LoVo (cell line): ENCODE data around the gene NRARP.
A peak's percentile ranks its signal among the peaks of the same experiment; 100 is the strongest.

Source experiments
- DNase-seq: peaks from one replicate; pipeline ENCODE4 v3.0.0-alpha.2; 2016; ENCODE audit warnings: low spot score

The NRARP gene

DNA sequence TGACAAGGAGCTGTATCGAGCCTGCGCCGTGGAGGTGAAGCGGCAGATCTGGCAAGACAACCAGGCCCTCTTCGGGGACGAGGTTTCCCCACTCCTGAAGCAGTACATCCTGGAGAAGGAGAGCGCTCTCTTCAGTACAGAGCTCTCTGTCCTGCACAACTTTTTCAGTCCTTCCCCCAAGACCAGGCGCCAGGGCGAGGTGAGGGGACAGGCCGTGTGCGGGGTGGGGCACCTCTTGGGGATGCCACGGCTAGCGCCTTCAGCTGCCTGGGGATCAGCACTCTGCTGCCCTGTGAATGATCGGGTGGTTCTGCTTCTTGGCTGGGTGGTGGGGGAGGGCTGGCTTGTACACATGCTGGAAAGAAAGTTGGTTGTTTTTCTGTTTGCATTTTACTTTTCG is 45.2 kb downstream of the NRARP start:
- no peak for DNase-seq

DNA sequence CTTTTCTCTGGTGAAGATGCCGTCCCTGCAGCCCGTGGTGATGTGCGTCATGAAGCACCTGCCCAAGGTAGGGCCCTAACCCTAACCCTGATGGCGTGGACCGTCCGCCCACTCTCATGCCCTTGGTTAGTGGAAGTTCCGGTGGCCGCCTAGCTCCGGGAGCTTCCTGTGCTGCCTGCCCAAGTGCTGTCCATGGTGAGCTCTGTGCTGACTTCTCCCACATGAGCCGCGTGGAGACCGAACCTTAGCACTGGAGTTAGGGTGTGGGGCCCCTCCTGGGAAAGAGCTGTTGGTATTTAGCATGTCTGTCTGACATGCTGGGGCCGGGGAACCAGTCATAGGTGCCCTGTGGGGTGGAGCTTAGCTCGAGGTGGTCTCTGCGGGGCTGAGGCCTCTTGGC is 45.7 kb downstream of the NRARP start:
- no peak for DNase-seq

DNA sequence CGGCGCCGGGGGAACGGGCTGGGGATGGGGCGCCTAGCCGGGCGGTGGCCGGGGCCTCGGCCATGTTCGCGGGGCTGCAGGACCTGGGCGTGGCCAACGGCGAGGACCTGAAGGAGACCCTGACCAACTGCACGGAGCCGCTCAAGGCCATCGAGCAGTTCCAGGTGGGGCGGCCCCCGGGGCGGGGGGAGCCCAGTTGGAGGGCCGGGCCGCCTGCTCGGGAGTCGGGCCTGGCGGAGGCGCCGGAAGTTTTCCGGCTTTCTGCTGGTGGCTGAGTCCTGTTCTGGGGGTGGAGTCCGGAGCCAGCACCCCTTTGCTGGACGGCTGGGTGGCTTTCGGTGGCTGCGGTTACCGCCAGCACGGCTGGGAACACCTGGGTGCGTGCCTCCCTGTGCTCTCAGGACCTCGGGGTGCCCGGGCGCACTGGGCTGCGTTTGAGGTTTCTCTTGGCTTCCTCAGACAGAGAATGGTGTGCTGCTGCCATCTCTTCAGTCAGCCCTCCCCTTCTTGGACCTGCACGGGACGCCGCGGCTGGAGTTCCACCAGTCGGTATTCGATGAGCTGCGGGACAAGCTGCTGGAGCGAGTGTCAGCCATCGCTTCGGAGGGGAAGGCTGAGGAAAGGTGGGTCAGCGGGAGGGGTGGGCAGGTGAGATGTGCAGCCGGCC is 46.5 kb downstream of the NRARP start:
- DNase-seq: no peak

- DNase-seq: peak; percentile 91
Measured at GRCh38 chr9:137254624-137255447, 47.2 kb downstream of the NRARP start, which contains the start of gene NELFB. Gene NELFB (plus strand): TSS chr9:137255327.

DNA sequence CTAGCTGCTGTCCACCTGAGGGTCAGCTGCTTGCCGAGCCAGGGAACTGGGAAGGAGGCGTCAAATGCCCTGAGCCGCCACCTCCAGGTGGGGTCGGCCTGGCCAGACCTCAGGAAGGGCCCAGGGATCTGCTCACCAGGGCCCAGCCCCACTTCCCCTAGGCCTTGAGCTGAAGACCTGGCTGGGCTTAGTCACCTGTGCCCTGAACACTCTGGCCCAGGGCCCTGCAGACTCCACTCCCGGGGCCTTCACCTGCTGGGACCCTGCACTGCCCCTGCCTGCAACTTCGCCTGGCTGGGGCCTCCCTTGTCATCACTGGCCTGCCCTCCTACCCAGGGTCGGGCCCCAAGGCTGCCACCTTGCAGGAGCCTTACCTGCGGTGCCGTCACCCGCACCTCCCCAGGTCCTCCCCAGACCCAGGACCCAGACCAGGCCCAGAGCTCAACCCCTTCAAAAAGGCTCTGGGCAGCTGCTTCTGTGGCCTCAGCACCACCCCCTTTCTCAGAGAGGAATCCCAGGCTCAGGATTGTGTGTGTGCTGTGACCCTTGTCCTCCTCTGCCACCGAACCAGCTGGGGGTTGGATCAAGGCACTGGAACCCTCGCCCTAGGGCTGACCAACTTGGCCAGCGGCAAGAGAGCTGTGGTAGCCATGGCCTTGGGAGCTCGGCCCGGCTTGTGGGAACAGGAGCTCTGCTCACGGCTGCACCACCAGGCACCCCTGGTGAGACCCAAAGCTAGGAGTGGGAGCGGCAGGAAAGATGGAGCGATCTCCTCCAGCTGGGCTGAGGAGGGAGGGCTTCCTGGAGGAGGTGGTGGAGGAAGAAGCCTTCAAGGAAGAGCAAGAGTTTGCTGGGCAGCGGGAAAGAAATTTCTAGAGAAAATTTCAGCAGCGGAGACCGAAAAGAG is 48.1 kb downstream of the NRARP start:
- no peak for DNase-seq

DNA sequence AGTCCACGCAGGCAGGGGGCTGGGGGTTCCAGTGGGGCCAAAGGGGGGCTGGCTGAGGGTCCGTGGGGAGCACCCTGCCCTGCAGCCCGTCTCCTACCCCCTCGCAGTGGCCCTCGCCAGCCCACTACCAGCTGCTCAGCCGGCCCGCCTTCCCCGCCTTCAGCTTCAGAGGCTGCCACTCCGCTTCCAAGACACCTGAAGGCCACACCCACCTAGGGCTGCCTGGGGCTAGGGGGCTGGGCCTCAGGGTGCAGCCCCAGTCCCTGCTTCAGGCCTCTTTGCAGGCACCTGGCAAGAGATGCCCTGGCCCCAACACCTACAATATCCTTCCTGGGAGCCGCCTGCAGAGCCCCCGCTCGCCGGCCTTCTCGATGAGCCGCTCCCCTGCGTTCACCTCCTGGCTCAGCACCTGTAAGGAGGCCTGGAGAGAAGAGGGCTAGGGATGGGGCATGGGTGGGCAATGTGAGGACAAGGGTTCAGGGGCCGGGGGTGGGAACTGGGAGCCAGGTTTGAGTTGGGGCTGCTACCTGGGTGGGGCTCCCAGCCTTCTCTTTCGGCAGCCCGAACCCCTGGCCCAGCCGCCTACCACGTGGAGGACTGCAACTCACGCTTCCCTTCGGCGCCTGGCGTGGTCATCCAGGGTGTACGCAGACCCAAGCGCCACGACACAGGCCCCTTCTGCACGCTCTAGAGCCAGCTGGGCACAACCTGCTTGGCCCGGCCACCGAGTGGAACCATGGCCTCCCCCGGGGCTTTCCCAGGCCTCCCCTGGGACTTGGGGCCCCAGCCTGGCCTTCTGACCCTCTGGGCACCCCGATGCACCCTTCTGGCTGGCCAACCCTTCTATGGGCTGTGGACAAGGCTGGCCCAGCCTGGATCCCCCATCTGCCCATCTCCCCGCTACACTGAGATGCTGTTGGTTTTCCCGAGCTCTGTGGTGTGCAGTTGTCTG is 49.2 kb downstream of the NRARP start:
- no peak for DNase-seq

DNA sequence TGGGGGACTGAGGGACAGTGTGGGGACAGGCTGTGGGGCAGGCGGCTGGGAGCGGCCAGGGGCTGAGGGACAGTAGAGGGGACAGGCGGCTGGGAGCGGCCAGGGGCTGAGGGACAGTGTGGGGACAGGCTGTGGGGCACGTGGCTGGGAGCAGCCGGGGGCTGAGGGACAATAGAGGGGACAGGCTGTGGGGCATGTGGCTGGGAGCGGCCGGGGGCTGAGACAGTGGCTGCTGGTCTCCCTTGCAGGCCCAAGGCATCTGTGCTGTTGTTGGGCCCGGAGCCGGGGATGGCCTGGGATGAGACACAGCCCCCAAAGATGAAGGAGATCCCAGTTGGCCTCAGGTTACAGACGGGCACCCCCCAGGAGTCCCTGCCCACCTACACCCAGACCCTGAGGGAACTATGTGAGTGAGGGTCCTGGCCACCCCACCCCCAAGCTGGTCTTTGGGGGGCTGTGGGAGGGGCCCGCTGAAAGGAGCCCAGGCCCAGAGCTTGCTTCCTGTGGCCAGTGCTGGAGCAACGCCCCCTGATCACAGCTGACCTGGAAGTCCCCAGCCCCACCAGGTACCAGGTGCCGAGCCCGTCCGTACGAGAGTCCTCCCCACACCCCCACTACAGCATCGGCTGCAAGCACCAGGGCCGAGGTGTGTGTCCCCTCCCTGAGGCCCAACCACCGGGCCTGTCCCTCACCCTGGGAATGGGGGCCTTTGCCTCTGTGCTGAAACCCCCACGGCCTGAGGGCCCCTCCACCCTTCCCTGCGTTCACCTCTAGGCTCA is 50.4 kb downstream of the NRARP start:
- no peak for DNase-seq

DNA sequence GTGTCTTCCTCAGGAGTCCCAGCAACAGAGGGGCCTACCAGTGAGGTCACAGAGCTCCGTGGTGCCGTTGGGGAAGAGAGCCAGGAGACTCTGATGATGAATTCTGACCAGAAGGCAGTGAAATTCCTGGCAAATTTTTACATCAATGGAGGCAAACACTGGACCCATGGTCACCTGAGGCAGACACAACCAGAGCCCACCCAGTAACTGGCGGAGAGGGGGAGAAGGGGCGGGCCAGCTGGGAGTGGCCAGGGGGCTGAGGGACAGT is 50.9 kb downstream of the NRARP start, which contains the start of gene STPG3:
Gene STPG3, plus strand, starts transcription at position 93 of the 268 bp plus-strand sequence. Its CDS starts 1 bp downstream, at position 94.
- DNase-seq: no peak

DNA sequence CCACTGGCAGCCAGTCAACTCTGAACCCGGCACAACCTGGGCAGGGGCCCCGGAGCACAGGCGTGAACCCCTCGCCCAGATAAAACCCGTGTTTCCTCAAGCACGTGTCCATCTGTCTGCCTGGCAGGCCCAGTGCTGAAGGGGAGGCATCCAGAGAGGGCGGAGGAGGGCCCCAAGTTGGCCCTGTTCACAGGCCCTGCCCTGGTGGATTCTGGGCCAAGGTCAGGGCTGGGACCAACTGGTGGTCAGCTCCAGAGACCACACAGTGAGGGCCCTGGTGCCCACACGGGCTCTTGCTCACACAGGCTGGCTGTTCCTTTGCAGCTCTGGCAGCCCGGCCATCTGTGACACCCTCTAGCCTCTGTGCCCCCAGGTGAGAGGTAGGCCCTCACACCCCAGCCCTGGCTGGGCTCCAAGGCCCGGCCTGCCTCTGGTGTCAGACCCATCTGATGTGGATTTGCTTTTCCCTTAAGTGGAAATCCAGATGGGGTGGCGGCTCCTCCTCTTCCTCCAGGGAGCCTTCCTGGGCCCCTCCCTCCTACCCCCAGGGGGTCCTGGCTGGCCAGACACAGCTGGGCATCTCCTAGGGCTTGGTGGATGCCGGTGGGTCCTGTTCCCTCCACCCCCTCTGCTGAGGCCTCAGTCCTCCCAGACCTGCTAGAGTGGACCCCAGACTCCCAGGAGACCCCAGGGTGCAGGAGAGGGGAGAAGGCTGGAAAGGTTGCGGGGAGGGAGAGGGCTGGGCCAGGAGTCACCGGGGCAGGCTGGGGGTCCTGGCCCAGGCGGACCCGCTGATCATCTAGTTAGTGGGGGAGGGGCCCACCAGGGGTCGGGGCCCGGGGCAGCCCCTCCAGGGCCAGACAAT is 51.5 kb downstream of the NRARP start:
- DNase-seq: no peak
